HepG2 (cell line): Measurements from ENCODE around the gene RAD54L. TPM values are rescaled to one million over a fixed set of nuclear protein-coding genes. Genes with fewer than 3 reads are reported as not detected.

ENCODE experiments used
- ATAC-seq: fragments of 200-7000 bp; cut with Tn5 transposase; 3 replicates; pipeline ENCODE4 v1.9.1; 2020; ENCODE audit warnings: mild to moderate bottlenecking, moderate library complexity
- BruUV-seq: library from RNA; stranded (reverse); fragments of 400-500 nt; replicated peaks from 2 replicates; lab custom pipeline; 2021; lab: Mats Ljungman, UMichigan
- CTCF ChIA-PET: fragments of 300-600 bp; formaldehyde crosslinking; extraction: SDS; loops from one replicate; lab custom pipeline; 2021; ENCODE audit warnings: low total read pairs, inconsistent platforms, low intra/inter-chr PET ratio; lab: Yijun Ruan, JAX
- POLR2A ChIA-PET: fragments of 350-600 bp; sonication (Branson Sonifier 250); formaldehyde crosslinking; loops from one replicate; lab custom pipeline; 2020; ENCODE audit warnings: antibody characterized with exemption, inconsistent platforms; lab: Yijun Ruan, JAX
- DNase-seq: peaks from one replicate; pipeline ENCODE4 v3.0.0-alpha.2; 2015; ENCODE audit warnings: low spot score
- FAIRE-seq: peaks from 3 replicates; lab custom pipeline; 2011; peaks lifted over from hg19 to GRCh38; lab: Jason Lieb, UNC
- H2AFZ ChIP-seq: one replicate; pipeline ENCODE4 v1.6.1; 2011; ENCODE audit warnings: low read length, inconsistent platforms
- H3K27ac ChIP-seq: fragments of 300-600 bp; 3 replicates; pipeline ENCODE4 v1.8.0; 2011; ENCODE audit warnings: mixed run types, mild to moderate bottlenecking, mixed read lengths, low read length, inconsistent platforms; ENCODE audit not compliant: insufficient read depth; ENCODE audit errors: extremely low read length
- H3K27me3 ChIP-seq, 2 experiments: fragments of 200-600 bp in 1 of 2; 2 replicates in 1 of 2; 3 replicates in 1 of 2; pipeline versions ENCODE4 v1.6.0 to v1.8.0; 2011; ENCODE audit warnings: low read length in 2 of 2, mild to moderate bottlenecking in 2 of 2, moderate library complexity in 2 of 2, inconsistent platforms in 1 of 2; ENCODE audit not compliant: insufficient read depth in 2 of 2, control insufficient read depth in 1 of 2
- H3K36me3 ChIP-seq, 2 experiments: fragments of 200-600 bp in 1 of 2; replicated peaks in 1 of 2; 2 replicates in 1 of 2; 3 replicates in 1 of 2; pipeline versions ENCODE4 v1.5.1 to v1.8.0; 2011; ENCODE audit warnings: low read length in 2 of 2, inconsistent platforms in 1 of 2; ENCODE audit not compliant: insufficient read depth in 2 of 2, control insufficient read depth in 1 of 2
- H3K4me1 ChIP-seq: 2 replicates; pipeline ENCODE4 v1.5.1; 2012; ENCODE audit warnings: low read length, inconsistent platforms; ENCODE audit not compliant: insufficient read depth
- H3K4me2 ChIP-seq: 2 replicates; pipeline ENCODE4 v1.6.0; 2011; ENCODE audit warnings: low read depth, low read length, inconsistent platforms
- H3K4me3 ChIP-seq, 3 experiments: fragments of 200-600 bp in 1 of 3; sonication (generic), shearing (Covaris generic) in 1 of 3; replicated peaks in 1 of 3; 2 replicates each; pipeline ENCODE4 v1.5.1; 2011 to 2016; ENCODE audit warnings: low read length in 3 of 3, inconsistent platforms in 2 of 3, low read depth in 2 of 3, mild to moderate bottlenecking in 2 of 3, control low read depth in 1 of 3, mixed read lengths in 1 of 3; ENCODE audit not compliant: insufficient read depth in 1 of 3
- H3K79me2 ChIP-seq: one replicate; pipeline ENCODE4 v1.6.1; 2011; ENCODE audit warnings: low read length, inconsistent platforms; ENCODE audit not compliant: insufficient read depth
- H3K9ac ChIP-seq: 2 replicates; pipeline ENCODE4 v1.6.0; 2011; ENCODE audit warnings: mild to moderate bottlenecking, low read depth, low read length, inconsistent platforms; ENCODE audit not compliant: insufficient read depth
- H3K9me3 ChIP-seq: 2 replicates; pipeline ENCODE4 v1.5.1; 2012; ENCODE audit warnings: mild to moderate bottlenecking, low read length
- H4K20me1 ChIP-seq: 2 replicates; pipeline ENCODE4 v1.6.0; 2011; ENCODE audit warnings: inconsistent platforms, mild to moderate bottlenecking, low read length, moderate library complexity; ENCODE audit not compliant: insufficient read depth
- HOXA3 ChIP-seq: sonication (generic); formaldehyde crosslinking; IDR thresholded peaks from 2 replicates; pipeline ENCODE4 v1.5.0; 2020; ENCODE audit warnings: missing genetic modification reagents
- POLR2AphosphoS5 ChIP-seq: IDR thresholded peaks from 2 replicates; pipeline ENCODE4 v1.6.1; 2012; ENCODE audit warnings: low read depth, low read length
- SOX5 ChIP-seq: IDR thresholded peaks from 2 replicates; pipeline ENCODE4 v1.6.1; 2016; ENCODE audit warnings: borderline replicate concordance
- WGBS: methylation state at CpG from one replicate; pipeline ENCODE4 v1.1.6; 2017; ENCODE audit warnings: low lambda C conversion rate; 5-methylcytosine and 5-hydroxymethylcytosine counted together
- in situ Hi-C: cut with HindIII; loops from 2 replicates; pipeline ENCODE4 v1.10.0; 2017; ENCODE audit warnings: low pct_unique_long_range_greater_than_20kb; ENCODE audit not compliant: extremely low pct_ligation_motif_present
- intact Hi-C: fragments of 100-400 bp; cut with micrococcal nuclease; formaldehyde crosslinking; loops from one replicate; pipeline ENCODE4 v1.10.0; 2022; ENCODE audit not compliant: unreplicated experiment
- polyA plus RNA-seq, 8 experiments: library from polyadenylated mRNA; depleted of rRNA in 3 of 8; stranded (reverse) in 7 of 8; unstranded in 1 of 8; fragments of >200 nt; fragmentation: Illumina TruSeq in 4 of 8; extraction: Trizol in 4 of 8; gene quantifications; 2 replicates each; pipeline versions ENCODE4 v1.2.1 to v1.2.3, GENCODE V29; 2011 to 2016; ENCODE audit warnings: low read depth in 4 of 8, missing spikeins in 1 of 8, mixed read lengths in 1 of 8; ENCODE audit not compliant: insufficient read depth in 1 of 8
- total RNA-seq, 5 experiments: library from RNA; depleted of rRNA; stranded (reverse); fragments of >200 nt; fragmentation: Illumina TruSeq; extraction: Trizol; gene quantifications; 2 replicates each; pipeline ENCODE4 v1.2.3, GENCODE V29; 2016; ENCODE audit warnings: low read depth in 1 of 5

Gene RAD54L
- total and polyA plus RNA-seq, 2 of the 13 experiments (the other 11 are each of a cell fraction or from before 2014, with no cell fraction given) = 10.2 to 30.0 TPM

- Histone ChIP-seq H2AFZ (no peak overlapping the region), H3K9me3 (no peaks in the 10 kb centered on the region), H3K36me3 (peaks cover 16 to 38% of the 10 kb centered on the region in 2 experiments), H3K27ac (no peak overlapping the region), H3K27me3 (no peaks in the 10 kb centered on the region), H4K20me1 (no peaks in the 10 kb centered on the region; the same call in 1 of the 2 replicates), H3K4me2 (no peak overlapping the region), H3K4me3 (no peak overlapping the region), H3K9ac (no peak overlapping the region), H3K79me2 (no peaks in the 10 kb centered on the region), H3K4me1 (no peaks in the 10 kb centered on the region)
- FAIRE-seq (no peak), DNase-seq (no peak), ATAC-seq (no peak)
- ChIA-PET CTCF (no interaction called here), POLR2A (no interaction called here)
- no peak for TF ChIP-seq SOX5 (CRISPR knock-in tag)
- TF ChIP-seq POLR2AphosphoS5 = 0 out of 2 replicates have a peak, but pooled peaks have one; percentile 2
- WGBS = 88% methylated on average over 1 of the region's 1 CpG
- intact Hi-C loops (no loop called here), in situ Hi-C loops (no loop called here)
- no TSS peak for BruUV-seq
Measured at GRCh38 chr1:46288485-46289133, 41.0 kb downstream of the RAD54L start.

GRCh38 chr1:46289134-46289494, 41.6 kb downstream of the RAD54L start:
- ATAC-seq = no peak
- Histone ChIP-seq H4K20me1 (no peaks in the 10 kb centered on the region; the same call in 1 of the 2 replicates), H3K36me3 (peaks cover 15 to 43% of the 10 kb centered on the region in 2 experiments), H3K27ac (no peak overlapping the region), H3K79me2 (no peaks in the 10 kb centered on the region), H3K9ac (no peak overlapping the region), H3K4me3 (no peak overlapping the region), H3K4me2 (no peak overlapping the region), H3K9me3 (no peaks in the 10 kb centered on the region), H2AFZ (no peak overlapping the region), H3K4me1 (no peaks in the 10 kb centered on the region), H3K27me3 (no peaks in the 10 kb centered on the region)
- POLR2A ChIA-PET = no interaction called here
- CTCF ChIA-PET = no interaction called here
- TF ChIP-seq POLR2AphosphoS5 = 0 out of 2 replicates have a peak, but pooled peaks have one; percentile 0
- TF ChIP-seq HOXA3 (CRISPR knock-in tag) = no peak
- no TSS peak for BruUV-seq
- 99% methylated on average over 5 of the region's 5 CpGs for WGBS
- DNase-seq = no peak
- no peak for FAIRE-seq
- intact Hi-C loops (no loop called here), in situ Hi-C loops (no loop called here)
